ENCODE results near the gene DNM1.
"Not testable (repeated sequence)": the region's sequence is repeated elsewhere in the genome, so short reads cannot be mapped to it uniquely, and the experiment has no call there.

Gene DNM1

GRCh38 chr9:128253140-128253990 lies 50.2 kb downstream of the DNM1 start:
- no peak for FAIRE-seq

- FAIRE-seq, result no peak
Observed at GRCh38 chr9:128253991-128254346, 50.8 kb downstream of the DNM1 start.

GRCh38 chr9:128254362-128254761 lies 51.2 kb downstream of the DNM1 start:
- no peak for FAIRE-seq

GRCh38 chr9:128254855-128255759 lies 51.9 kb downstream of the DNM1 start:
- no peak for FAIRE-seq

- FAIRE-seq, result no peak
Observed at GRCh38 chr9:128257086-128257825, 54.1 kb downstream of the DNM1 start.

- no peak for FAIRE-seq
Observed at GRCh38 chr9:128257907-128258306, 54.7 kb downstream of the DNM1 start.

- no peak for FAIRE-seq
Observed at GRCh38 chr9:128258326-128258725, 55.1 kb downstream of the DNM1 start.

- FAIRE-seq, result no peak
Observed at GRCh38 chr9:128259156-128259555, 56.0 kb downstream of the DNM1 start.

GRCh38 chr9:128260340-128260739 lies 57.2 kb downstream of the DNM1 start:
- no peak for FAIRE-seq

- FAIRE-seq, result no peak
Observed at GRCh38 chr9:128262687-128263086, 59.5 kb downstream of the DNM1 start.

- no peak for FAIRE-seq
Observed at GRCh38 chr9:128265348-128265847, 62.2 kb downstream of the DNM1 start.

GRCh38 chr9:128266868-128267590 lies 63.9 kb downstream of the DNM1 start:
- FAIRE-seq, result no peak

GRCh38 chr9:128271112-128271511 lies 67.9 kb downstream of the DNM1 start:
- no peak for FAIRE-seq

GRCh38 chr9:128271512-128271911 lies 68.3 kb downstream of the DNM1 start:
- no peak for FAIRE-seq

GRCh38 chr9:128274245-128274644 lies 71.1 kb downstream of the DNM1 start:
- no peak for FAIRE-seq

GRCh38 chr9:128275198-128276007 lies 72.2 kb downstream of the DNM1 start, which contains the start of gene GOLGA2:
GOLGA2 (minus strand) TSS chr9:128276007; CDS start chr9:128275976, 31 bp downstream.
- no peak for FAIRE-seq

GRCh38 chr9:128276008-128276573 lies 72.9 kb downstream of the DNM1 start, which contains the start of gene SWI5:
SWI5 (plus strand) TSS chr9:128276276.
- no peak for FAIRE-seq

- no peak for FAIRE-seq
Observed at GRCh38 chr9:128276574-128277270, 73.5 kb downstream of the DNM1 start.

- not testable (repeated sequence) for FAIRE-seq
Observed at GRCh38 chr9:128279088-128280073, 76.2 kb downstream of the DNM1 start.
